Tibial nerve (tissue), 4 donors: Measurements from ENCODE around the gene CEP20. TPM values are rescaled to one million over a fixed set of nuclear protein-coding genes. Genes with fewer than 3 reads are reported as not detected.

Source experiments
- DNase-seq, 2 donors: peaks; one replicate each; pipeline ENCODE4 v3.0.0-alpha.2; 2019; ENCODE audit warnings: low spot score in 2 of 2
- H3K27ac ChIP-seq, 4 donors: fragments of 200-600 bp; sonication (generic) in 3 of 4; one replicate each; pipeline ENCODE4 v1.5.1; 2017 to 2019; ENCODE audit warnings: mild to moderate bottlenecking in 1 of 4
- H3K27me3 ChIP-seq, 2 donors: fragments of 200-600 bp; sonication (generic) in 1 of 2; one replicate each; pipeline versions ENCODE4 v1.5.1 to v1.6.0; 2017 to 2019
- H3K36me3 ChIP-seq, 3 donors: fragments of 200-600 bp; sonication (generic); one replicate each; pipeline ENCODE4 v1.5.1; 2018 to 2019
- H3K4me1 ChIP-seq, 4 donors: fragments of 200-600 bp; sonication (generic) in 3 of 4; one replicate each; pipeline ENCODE4 v1.5.1; 2017 to 2019
- H3K4me3 ChIP-seq, 4 donors: fragments of 200-600 bp; sonication (generic) in 3 of 4; one replicate each; pipeline ENCODE4 v1.5.1; 2017 to 2019; ENCODE audit warnings: mild to moderate bottlenecking in 1 of 4, moderate library complexity in 1 of 4
- H3K9me3 ChIP-seq, 4 donors: fragments of 200-600 bp; sonication (generic) in 3 of 4; one replicate each; pipeline ENCODE4 v1.5.1; 2017 to 2019
- EP300 ChIP-seq, 2 donors: sonication (generic); formaldehyde crosslinking; IDR thresholded peaks; one replicate each; pipeline ENCODE4 v1.6.1; 2017; ENCODE audit warnings: antibody characterized with exemption in 2 of 2, mild to moderate bottlenecking in 1 of 2
- POLR2A ChIP-seq, 2 donors: fragments of 450-650 bp; IDR thresholded peaks; one replicate each; pipeline ENCODE4 v1.6.1; 2017; ENCODE audit warnings: antibody characterized with exemption in 2 of 2, mild to moderate bottlenecking in 2 of 2, moderate library complexity in 2 of 2
- WGBS, 2 donors: methylation state at CpG; one replicate each; pipeline ENCODE4 v1.1.5; 2018; 5-methylcytosine and 5-hydroxymethylcytosine counted together
- total RNA-seq, 4 donors: library from RNA; depleted of rRNA; stranded (reverse); fragments of >200 nt; gene quantifications; one replicate each; pipeline ENCODE4 v1.1.0, GENCODE V29; 2016
- TF ChIP-seq, protein P1 (sequence below), 5 experiments: fragments of 200-600 bp in 3 of 5; fragments of 450-650 bp in 2 of 5; sonication (generic) in 3 of 5; IDR thresholded peaks; one replicate each; pipeline ENCODE4 v1.5.1; 2016 to 2019; ENCODE audit warnings: antibody characterized with exemption in 5 of 5, mild to moderate bottlenecking in 3 of 5, moderate library complexity in 2 of 5

CEP20 gene
- total RNA-seq, 4 donors from 2014 or later = 23.7 to 42.0 (median 25.0) TPM

DNA sequence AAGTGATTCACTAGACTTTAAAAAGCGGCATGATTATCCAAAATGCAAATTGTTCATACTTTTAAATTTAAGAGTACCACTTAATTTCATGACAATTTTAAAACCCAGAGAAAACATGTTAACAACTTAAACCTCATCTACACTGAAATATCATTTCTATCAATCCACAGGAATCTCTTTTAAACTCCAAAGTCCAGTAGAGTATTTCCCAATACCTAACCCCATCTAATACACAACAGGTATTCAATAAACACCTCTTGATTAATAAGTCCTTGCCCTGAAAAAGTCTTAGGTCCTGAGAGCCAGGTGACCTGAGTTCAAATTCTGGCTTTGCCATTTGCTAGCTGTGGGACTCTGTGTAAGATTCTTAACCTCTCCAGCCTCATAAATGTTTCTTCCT is 14.7 kb downstream of the CEP20 start:
- no peaks in the 10 kb centered on the region for H3K27me3 ChIP-seq
- peaks cover 0 to 66% (median 0%) of the 10 kb centered on the region in 3 donors for H3K36me3 ChIP-seq
- WGBS, 2 donors = 93 to 95% methylated on average over 1 of the region's 1 CpG
- no peak overlapping the region for H3K27ac ChIP-seq
- H3K9me3 ChIP-seq = no peaks in the 10 kb centered on the region
- H3K4me1 ChIP-seq = peaks cover 0 to 10% (median 0%) of the 10 kb centered on the region in 4 donors
- no peak for DNase-seq
- no peak overlapping the region for H3K4me3 ChIP-seq
- TF ChIP-seq, protein P1, sequence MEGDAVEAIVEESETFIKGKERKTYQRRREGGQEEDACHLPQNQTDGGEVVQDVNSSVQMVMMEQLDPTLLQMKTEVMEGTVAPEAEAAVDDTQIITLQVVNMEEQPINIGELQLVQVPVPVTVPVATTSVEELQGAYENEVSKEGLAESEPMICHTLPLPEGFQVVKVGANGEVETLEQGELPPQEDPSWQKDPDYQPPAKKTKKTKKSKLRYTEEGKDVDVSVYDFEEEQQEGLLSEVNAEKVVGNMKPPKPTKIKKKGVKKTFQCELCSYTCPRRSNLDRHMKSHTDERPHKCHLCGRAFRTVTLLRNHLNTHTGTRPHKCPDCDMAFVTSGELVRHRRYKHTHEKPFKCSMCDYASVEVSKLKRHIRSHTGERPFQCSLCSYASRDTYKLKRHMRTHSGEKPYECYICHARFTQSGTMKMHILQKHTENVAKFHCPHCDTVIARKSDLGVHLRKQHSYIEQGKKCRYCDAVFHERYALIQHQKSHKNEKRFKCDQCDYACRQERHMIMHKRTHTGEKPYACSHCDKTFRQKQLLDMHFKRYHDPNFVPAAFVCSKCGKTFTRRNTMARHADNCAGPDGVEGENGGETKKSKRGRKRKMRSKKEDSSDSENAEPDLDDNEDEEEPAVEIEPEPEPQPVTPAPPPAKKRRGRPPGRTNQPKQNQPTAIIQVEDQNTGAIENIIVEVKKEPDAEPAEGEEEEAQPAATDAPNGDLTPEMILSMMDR (IDR thresholded peaks at IDR 0.05) = no peak
- TF ChIP-seq POLR2A (IDR thresholded peaks at IDR 0.05) = no peak
- no peak for TF ChIP-seq EP300 (IDR thresholded peaks at IDR 0.05)

DNA sequence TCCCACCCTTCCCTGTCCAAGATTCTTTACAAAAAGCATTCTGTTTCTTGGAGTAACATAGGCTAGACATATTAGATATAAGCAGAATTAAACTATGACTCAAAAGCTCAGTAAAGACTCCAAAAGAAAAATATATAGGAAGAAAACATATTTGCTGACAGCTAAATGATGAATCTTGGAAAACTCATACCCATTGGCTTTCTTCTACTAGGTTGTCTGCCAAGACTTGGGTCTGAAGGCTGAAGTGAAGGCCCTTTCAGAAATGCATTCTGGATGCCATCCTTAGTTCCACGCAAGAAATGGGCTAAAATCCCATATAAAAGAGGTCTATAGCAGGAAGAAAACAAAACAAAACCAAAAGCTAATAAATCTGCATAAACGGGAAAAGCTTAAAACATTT is 15.1 kb downstream of the CEP20 start:
- no peaks in the 10 kb centered on the region for H3K9me3 ChIP-seq
- H3K27me3 ChIP-seq = no peaks in the 10 kb centered on the region
- no peak for DNase-seq
- no peak overlapping the region for H3K27ac ChIP-seq
- peaks cover 0 to 63% (median 0%) of the 10 kb centered on the region in 3 donors for H3K36me3 ChIP-seq
- H3K4me1 ChIP-seq = peaks cover 0 to 10% (median 0%) of the 10 kb centered on the region in 4 donors
- TF ChIP-seq, protein P1 (IDR thresholded peaks at IDR 0.05) = no peak
- 71% methylated on average over 2 of the region's 2 CpGs for WGBS, 2 donors
- H3K4me3 ChIP-seq = no peak overlapping the region

DNA sequence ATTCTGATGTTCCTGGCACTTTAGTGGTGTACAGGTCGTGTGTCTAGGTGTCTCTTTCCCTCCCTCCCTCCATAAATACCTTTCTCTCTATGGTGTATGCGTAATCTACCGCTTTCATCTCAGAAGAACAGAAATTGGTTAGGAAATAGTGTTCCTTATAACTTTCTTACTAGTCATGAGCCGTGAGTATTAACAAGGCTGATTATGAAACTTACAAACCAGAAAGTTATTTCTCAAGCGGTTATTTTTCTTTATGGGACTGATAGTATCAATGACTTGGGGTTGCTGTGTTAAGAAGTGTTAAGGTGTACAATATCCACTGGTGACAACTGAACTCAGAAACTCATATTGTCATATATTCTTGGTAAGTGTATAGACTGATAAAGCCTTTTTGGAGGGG is 18.4 kb downstream of the CEP20 start:
- no peak overlapping the region for H3K27ac ChIP-seq
- H3K9me3 ChIP-seq = no peaks in the 10 kb centered on the region
- no peaks in the 10 kb centered on the region for H3K27me3 ChIP-seq
- no peak overlapping the region for H3K4me3 ChIP-seq
- 84 to 85% methylated on average over 5 of the region's 5 CpGs for WGBS, 2 donors
- H3K4me1 ChIP-seq = peaks cover 0 to 7% (median 3%) of the 10 kb centered on the region in 4 donors
- no peak for DNase-seq
- TF ChIP-seq EP300 (IDR thresholded peaks at IDR 0.05) = no peak
- H3K36me3 ChIP-seq = peaks cover 0 to 57% (median 2%) of the 10 kb centered on the region in 3 donors

DNA sequence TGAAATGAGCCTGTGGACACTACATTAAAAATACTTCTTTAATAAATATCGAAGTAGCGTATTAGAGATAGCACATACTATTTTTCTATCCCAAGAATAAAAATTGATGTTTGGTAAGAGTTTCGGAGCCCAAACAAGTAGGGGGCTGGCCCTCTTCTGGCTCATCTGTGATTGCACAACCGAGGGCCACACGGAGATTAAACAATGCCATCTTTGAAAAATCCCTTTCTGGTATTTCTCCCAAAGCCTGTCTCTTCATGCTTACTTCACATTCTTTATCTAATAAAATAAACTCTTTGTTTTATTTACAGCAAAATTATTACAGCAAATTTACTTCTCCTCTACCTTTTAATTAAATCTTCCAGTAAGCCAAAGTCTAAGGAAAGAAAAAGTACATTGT is 22.0 kb downstream of the CEP20 start:
- 48 to 56% methylated on average over 5 of the region's 5 CpGs for WGBS, 2 donors
- no peak for DNase-seq
- H3K4me1 ChIP-seq = peaks cover 0 to 7% (median 0%) of the 10 kb centered on the region in 4 donors
- no peaks in the 10 kb centered on the region for H3K27me3 ChIP-seq
- H3K9me3 ChIP-seq = no peaks in the 10 kb centered on the region
- H3K27ac ChIP-seq = peak overlapping the region in 1 of 4 donors; percentile 13
- peaks cover 0 to 48% (median 2%) of the 10 kb centered on the region in 3 donors for H3K36me3 ChIP-seq
- TF ChIP-seq POLR2A (IDR thresholded peaks at IDR 0.05) = no peak
- TF ChIP-seq, protein P1 (IDR thresholded peaks at IDR 0.05) = no peak
- no peak for TF ChIP-seq EP300 (IDR thresholded peaks at IDR 0.05)
- no peak overlapping the region for H3K4me3 ChIP-seq

DNA sequence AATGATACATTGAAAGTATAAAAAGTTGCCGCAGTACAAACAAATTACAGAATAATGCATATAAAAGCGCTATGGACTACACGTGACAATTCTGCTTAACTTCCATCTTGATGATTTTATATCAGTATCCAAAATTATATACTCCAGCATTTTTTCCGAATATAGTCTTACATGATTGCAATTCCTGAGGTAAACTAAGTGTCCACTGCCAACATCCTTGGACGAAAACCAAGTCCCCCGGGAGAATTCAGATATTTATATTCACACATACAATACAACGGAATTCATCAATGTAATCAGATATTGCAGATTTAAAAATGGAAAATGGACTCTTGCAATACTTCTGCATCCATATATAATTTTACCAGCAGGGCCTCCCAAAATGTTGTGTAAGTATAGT is 22.7 kb downstream of the CEP20 start:
- TF ChIP-seq, protein P1 (IDR thresholded peaks at IDR 0.05) = no peak
- TF ChIP-seq EP300 (IDR thresholded peaks at IDR 0.05) (no peak), POLR2A (IDR thresholded peaks at IDR 0.05) (no peak)
- Histone ChIP-seq H3K9me3 (no peaks in the 10 kb centered on the region), H3K36me3 (peaks cover 0 to 41% (median 2%) of the 10 kb centered on the region in 3 donors), H3K4me3 (no peak overlapping the region), H3K27me3 (no peaks in the 10 kb centered on the region), H3K4me1 (peaks cover 0 to 7% (median 0%) of the 10 kb centered on the region in 4 donors), H3K27ac (no peak overlapping the region)
- WGBS, 2 donors = 64 to 66% methylated on average over 7 of the region's 7 CpGs
- DNase-seq = no peak

DNA sequence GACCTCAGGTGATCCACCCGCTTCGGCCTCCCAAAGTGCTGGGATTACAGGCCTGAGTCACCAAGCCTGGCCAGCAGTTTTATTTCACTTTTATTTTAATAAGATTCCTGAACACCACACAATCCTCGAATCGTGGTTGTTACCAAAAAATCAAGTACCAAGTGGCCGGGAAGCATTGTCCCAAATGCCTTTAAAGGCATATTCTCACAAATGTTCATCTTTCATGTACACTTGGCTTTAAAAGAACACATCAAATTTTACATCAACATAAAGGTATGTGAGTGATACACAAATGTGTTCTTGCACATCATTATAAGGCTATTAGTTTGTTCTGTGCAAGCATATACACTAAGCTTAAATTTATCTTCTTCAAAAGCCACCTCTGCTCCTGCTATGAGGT is 23.5 kb downstream of the CEP20 start:
- Histone ChIP-seq H3K4me3 (no peak overlapping the region), H3K27ac (no peak overlapping the region), H3K27me3 (no peaks in the 10 kb centered on the region), H3K9me3 (no peaks in the 10 kb centered on the region), H3K4me1 (peaks cover 0 to 7% (median 0%) of the 10 kb centered on the region in 4 donors), H3K36me3 (peaks cover 0 to 33% (median 2%) of the 10 kb centered on the region in 3 donors)
- no peak for TF ChIP-seq EP300 (IDR thresholded peaks at IDR 0.05)
- TF ChIP-seq, protein P1 (IDR thresholded peaks at IDR 0.05) = no peak
- WGBS, 2 donors = 93 to 94% methylated on average over 5 of the region's 5 CpGs
- DNase-seq = no peak
